IMR-90 (cell line): ENCODE measurements around the gene CLEC3B.

ENCODE experiments used
- BHLHE40 ChIP-seq: fragments of 150-350 bp; IDR thresholded peaks from 2 replicates; pipeline ENCODE4 v1.6.1; 2016; ENCODE audit warnings: mild to moderate bottlenecking, low read depth, low read length
- CEBPB ChIP-seq: IDR thresholded peaks from 2 replicates; pipeline ENCODE4 v1.6.1; 2012; ENCODE audit warnings: low read depth, low read length, improper control_type of control experiment
- CTCF ChIP-seq: conservative IDR thresholded peaks from 2 replicates; pipeline ENCODE4 v1.5.1; 2012; ENCODE audit warnings: mild to moderate bottlenecking, low read depth, low read length, improper control_type of control experiment
- FOS ChIP-seq: fragments of 150-350 bp; IDR thresholded peaks from 2 replicates; pipeline ENCODE4 v1.6.1; 2016; ENCODE audit warnings: low read depth, low read length

DNA sequence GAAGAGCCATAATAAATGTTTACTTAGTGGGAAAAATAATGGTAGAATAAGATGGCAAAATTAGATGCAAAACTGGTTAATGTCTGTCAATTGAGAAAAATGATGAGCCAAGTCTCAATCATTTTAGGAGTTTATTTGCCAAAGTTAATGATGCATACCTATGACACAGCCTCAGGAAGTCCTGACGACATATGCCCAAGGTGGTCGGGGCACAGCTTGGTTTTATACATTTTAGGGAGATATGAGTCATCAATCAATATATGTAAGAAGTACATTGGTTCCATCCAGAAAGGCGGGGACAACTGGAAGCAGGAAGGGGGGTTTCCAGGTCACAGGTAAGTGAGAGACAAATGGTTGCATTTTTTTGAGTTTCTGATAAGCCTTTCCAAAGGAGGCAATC is 31.5 kb downstream of the CLEC3B start:
- TF ChIP-seq FOS, result 0 out of 2 replicates have a peak, but pooled peaks have one; percentile 13
- TF ChIP-seq CTCF, result no peak
- no peak for TF ChIP-seq CEBPB
- no peak for TF ChIP-seq BHLHE40
